Transverse colon (tissue), 4 donors: Measurements from ENCODE around the gene INO80E. TPM values are rescaled to one million over a fixed set of nuclear protein-coding genes. Genes with fewer than 3 reads are reported as not detected.
A peak's percentile ranks its signal among the peaks of the same experiment; 100 is the strongest.

Source experiments
- DNase-seq: peaks from one replicate; pipeline ENCODE4 v3.0.0-alpha.2; 2019
- H3K27ac ChIP-seq, 4 donors: fragments of 200-600 bp; sonication (generic); 2 replicates each; pipeline ENCODE4 v1.5.1; 2016 to 2018; ENCODE audit warnings: inconsistent platforms in 4 of 4
- H3K27me3 ChIP-seq: fragments of 200-600 bp; sonication (generic); 2 replicates; pipeline ENCODE4 v1.5.1; 2017; ENCODE audit warnings: inconsistent platforms
- H3K36me3 ChIP-seq, 4 donors: fragments of 200-600 bp; sonication (generic); 2 replicates each; pipeline ENCODE4 v1.5.1; 2017 to 2019; ENCODE audit warnings: inconsistent platforms in 4 of 4
- H3K4me1 ChIP-seq, 4 donors: fragments of 200-600 bp; sonication (generic); 2 replicates each; pipeline ENCODE4 v1.5.1; 2017 to 2020; ENCODE audit warnings: inconsistent platforms in 4 of 4
- H3K4me3 ChIP-seq, 4 donors: fragments of 200-600 bp; sonication (generic); 1 replicate in 1 of 4; 2 replicates in 3 of 4; pipeline versions ENCODE4 v1.5.1 to v1.6.1; 2017 to 2019; ENCODE audit warnings: inconsistent platforms in 4 of 4
- H3K9me3 ChIP-seq, 2 donors: fragments of 200-600 bp; sonication (generic); 2 replicates each; pipeline ENCODE4 v1.5.1; 2017 to 2019; ENCODE audit warnings: inconsistent platforms in 2 of 2
- CTCF ChIP-seq, 5 experiments: fragments of 200-600 bp in 3 of 5; fragments of 450-650 bp in 2 of 5; sonication (generic) in 3 of 5; IDR thresholded peaks; 1 replicate in 2 of 5; 2 replicates in 3 of 5; pipeline ENCODE4 v1.5.1; 2016 to 2017; ENCODE audit warnings: antibody characterized with exemption in 5 of 5, inconsistent platforms in 3 of 5, mild to moderate bottlenecking in 2 of 5, moderate library complexity in 1 of 5
- EP300 ChIP-seq: sonication (generic); formaldehyde crosslinking; IDR thresholded peaks from one replicate; pipeline ENCODE4 v1.6.1; 2017; ENCODE audit warnings: antibody characterized with exemption, low read depth
- POLR2A ChIP-seq: fragments of 450-650 bp; IDR thresholded peaks from one replicate; pipeline ENCODE4 v1.6.1; 2016; ENCODE audit warnings: antibody characterized with exemption, mild to moderate bottlenecking, moderate library complexity
- POLR2AphosphoS5 ChIP-seq, 3 donors: sonication (generic); formaldehyde crosslinking; IDR thresholded peaks; one replicate each; pipeline ENCODE4 v1.6.1; 2016; ENCODE audit warnings: antibody characterized with exemption in 3 of 3
- WGBS, 2 donors: methylation state at CpG; one replicate each; pipeline ENCODE4 v1.1.5; 2018; ENCODE audit warnings: low coverage in 1 of 2; 5-methylcytosine and 5-hydroxymethylcytosine counted together
- in situ Hi-C, 4 donors: fragments of 200-750 bp; cut with MboI; loops; one replicate each; pipeline versions ENCODE4 v1.15.0 to v1.15.1; 2017; ENCODE audit warnings: low sequenced_read_pairs in 3 of 4, low pct_ligation_motif_present in 1 of 4, low pct_unique_long_range_greater_than_20kb in 1 of 4
- intact Hi-C: fragments of 100-400 bp; cut with DNase I; formaldehyde crosslinking; loops from one replicate; pipeline ENCODE4 v1.15.1; 2023; ENCODE audit warnings: low total_unique reads
- total RNA-seq, 4 donors: library from RNA; depleted of rRNA; stranded (reverse); fragments of >200 nt; gene quantifications; one replicate each; pipeline ENCODE4 v1.1.0, GENCODE V29; 2016

Gene INO80E
- total RNA-seq, 4 donors from 2014 or later = 65.6 to 94.3 (median 73.0) TPM

GRCh38 chr16:30007378-30007895 lies 11.4 kb downstream of the INO80E start:
- intact Hi-C loops (no loop called here), in situ Hi-C loops (loop anchor here in 2 of 4 donors (25.0 kb wide), 2 partner anchors 145 to 320 kb away; partner anchors contain the start of genes CDIPT (in 2 of the 2) and QPRT (in 1 of the 2))
- peaks cover 38% of the 10 kb centered on the region for H3K27me3 ChIP-seq
- H3K4me3 ChIP-seq = no peak overlapping the region
- no peaks in the 10 kb centered on the region for H3K9me3 ChIP-seq
- WGBS, 2 donors = 78% methylated on average over 4 of the region's 11 CpGs; no CpG with 5 or more reads in 1 of the 2 donors
- DNase-seq = no peak
- H3K27ac ChIP-seq = no peak overlapping the region
- TF ChIP-seq POLR2A (no peak), POLR2AphosphoS5 (IDR thresholded peaks at IDR 0.05) (no peak), CTCF (IDR thresholded peaks at IDR 0.05) (no peak)
- H3K4me1 ChIP-seq = peaks cover 8 to 28% (median 23%) of the 10 kb centered on the region in 4 donors
- no peaks in the 10 kb centered on the region for H3K36me3 ChIP-seq

GRCh38 chr16:30009085-30009862 lies 13.2 kb downstream of the INO80E start:
- H3K4me1 ChIP-seq = peaks cover 8 to 28% (median 23%) of the 10 kb centered on the region in 4 donors
- H3K27me3 ChIP-seq = peaks cover 42% of the 10 kb centered on the region
- 41 to 43% methylated on average over 3 to 26 of the region's 26 CpGs for WGBS, 2 donors
- no peak for DNase-seq
- H3K36me3 ChIP-seq = no peaks in the 10 kb centered on the region
- no peaks in the 10 kb centered on the region for H3K9me3 ChIP-seq
- intact Hi-C loops = no loop called here
- in situ Hi-C loops = loop anchor here in 2 of 4 donors (25.0 kb wide), 2 partner anchors 147 to 322 kb away; partner anchors contain the start of genes CDIPT (in 2 of the 2) and QPRT (in 1 of the 2)
- TF ChIP-seq EP300 = no peak
- no peak for TF ChIP-seq POLR2A
- no peak for TF ChIP-seq CTCF (IDR thresholded peaks at IDR 0.05)
- no peak for TF ChIP-seq POLR2AphosphoS5 (IDR thresholded peaks at IDR 0.05)
- no peak overlapping the region for H3K4me3 ChIP-seq
- H3K27ac ChIP-seq = no peak overlapping the region

GRCh38 chr16:30009990-30010843 lies 14.2 kb downstream of the INO80E start:
- intact Hi-C loops = no loop called here
- no peaks in the 10 kb centered on the region for H3K36me3 ChIP-seq
- no peak overlapping the region for H3K27ac ChIP-seq
- WGBS, 2 donors = 12 to 23% methylated on average over 7 to 20 of the region's 34 CpGs
- in situ Hi-C loops = loop anchor here in 2 of 4 donors (25.0 kb wide), 2 partner anchors 148 to 323 kb away; partner anchors contain the start of genes CDIPT (in 2 of the 2) and QPRT (in 1 of the 2)
- TF ChIP-seq POLR2AphosphoS5 (IDR thresholded peaks at IDR 0.05) (no peak), EP300 (no peak), CTCF (IDR thresholded peaks at IDR 0.05) (no peak), POLR2A (no peak)
- H3K4me3 ChIP-seq = peak overlapping the region in 3 of 4 donors; percentile 9 to 48 (median 34)
- H3K27me3 ChIP-seq = peaks cover 42% of the 10 kb centered on the region
- peaks cover 8 to 24% (median 18%) of the 10 kb centered on the region in 4 donors for H3K4me1 ChIP-seq
- no peaks in the 10 kb centered on the region for H3K9me3 ChIP-seq
- DNase-seq = no peak
